ENCODE results near the gene C1QTNF8.

C1QTNF8 gene
- total RNA-seq: 0 to 0.04 (median 0) reads per million in 3 experiments

- no peak for DNase-seq
Measured at GRCh38 chr16:1096169-1097082, at the start of gene C1QTNF8. Gene C1QTNF8, minus strand, starts transcription at chr16:1096244. Its CDS starts 1,322 bp downstream, at chr16:1094922.

- no peak for DNase-seq
Measured at GRCh38 chr16:1145383-1146100, 49.5 kb upstream of the C1QTNF8 start.

GRCh38 chr16:1144476-1145382 is 48.7 kb upstream of the C1QTNF8 start:
- DNase-seq: no peak

- DNase-seq: no peak
Measured at GRCh38 chr16:1143761-1144450, 47.9 kb upstream of the C1QTNF8 start.

GRCh38 chr16:1142911-1143310 is 46.9 kb upstream of the C1QTNF8 start:
- DNase-seq: no peak

GRCh38 chr16:1141716-1142115 is 45.7 kb upstream of the C1QTNF8 start:
- DNase-seq: no peak

GRCh38 chr16:1141191-1141590 is 45.1 kb upstream of the C1QTNF8 start:
- no peak for DNase-seq

- DNase-seq: no peak
Measured at GRCh38 chr16:1140582-1141162, 44.6 kb upstream of the C1QTNF8 start.

- no peak for DNase-seq
Measured at GRCh38 chr16:1137604-1138003, 41.6 kb upstream of the C1QTNF8 start.

GRCh38 chr16:1135459-1135825 is 39.4 kb upstream of the C1QTNF8 start:
- DNase-seq: no peak

- DNase-seq: no peak
Measured at GRCh38 chr16:1134776-1135458, 38.9 kb upstream of the C1QTNF8 start.

GRCh38 chr16:1133810-1134520 is 37.9 kb upstream of the C1QTNF8 start:
- DNase-seq: no peak

GRCh38 chr16:1133271-1133670 is 37.2 kb upstream of the C1QTNF8 start:
- DNase-seq: no peak

GRCh38 chr16:1132431-1132830 is 36.4 kb upstream of the C1QTNF8 start:
- DNase-seq: no peak

- no peak for DNase-seq
Measured at GRCh38 chr16:1131378-1131994, 35.4 kb upstream of the C1QTNF8 start.

GRCh38 chr16:1130382-1130781 is 34.3 kb upstream of the C1QTNF8 start:
- no peak for DNase-seq

GRCh38 chr16:1129106-1129960 is 33.3 kb upstream of the C1QTNF8 start:
- no peak for DNase-seq

GRCh38 chr16:1127971-1128715 is 32.1 kb upstream of the C1QTNF8 start:
- DNase-seq: no peak
